ENCODE data around the gene IDUA.

GRCh38 chr4:953574-953915 is 33.3 kb upstream of the IDUA start:
- TF ChIP-seq REST (IDR thresholded peaks at IDR 0.05; ENCODE audit: insufficient replicate concordance, low read depth) (no peak), CTCF (IDR thresholded peaks at IDR 0.05; ENCODE audit: insufficient read depth, low read length) (no peak), GABPA (IDR thresholded peaks at IDR 0.05; ENCODE audit: low read depth) (no peak), POLR2AphosphoS5 (IDR thresholded peaks at IDR 0.05; ENCODE audit: low read depth) (no peak)

Measured in HL-60 (cell line).